Esophagus (tissue), 2 donors: Measurements from ENCODE around the gene UBE2D2. TPM values are rescaled to one million over a fixed set of nuclear protein-coding genes. Genes with fewer than 3 reads are reported as not detected.
"Not testable (repeated sequence)": the region's sequence is repeated elsewhere in the genome, so short reads cannot be mapped to it uniquely, and the experiment has no call there.

ENCODE experiments used
- H3K27ac ChIP-seq, 2 donors: one replicate each; pipeline ENCODE4 v1.5.1; 2013; ENCODE audit warnings: low read depth in 2 of 2, mild to moderate bottlenecking in 2 of 2, inconsistent platforms in 1 of 2, low read length in 1 of 2, moderate library complexity in 1 of 2
- H3K27me3 ChIP-seq, 2 donors: one replicate each; pipeline ENCODE4 v1.6.1; 2013; ENCODE audit warnings: low read length in 2 of 2, control low read depth in 1 of 2, mild to moderate bottlenecking in 1 of 2; ENCODE audit not compliant: insufficient read depth in 2 of 2, control insufficient read depth in 1 of 2
- H3K36me3 ChIP-seq, 2 donors: one replicate each; pipeline ENCODE4 v1.6.1; 2013; ENCODE audit warnings: low read length in 1 of 2; ENCODE audit not compliant: control insufficient read depth in 2 of 2, insufficient read depth in 2 of 2
- H3K4me1 ChIP-seq, 2 donors: one replicate each; pipeline ENCODE4 v1.6.1; 2013; ENCODE audit warnings: low read length in 1 of 2; ENCODE audit not compliant: control insufficient read depth in 2 of 2, insufficient read depth in 2 of 2
- H3K4me3 ChIP-seq, 2 donors: one replicate each; pipeline ENCODE4 v1.5.1; 2013; ENCODE audit warnings: low read length in 2 of 2, mild to moderate bottlenecking in 2 of 2, low read depth in 1 of 2, moderate library complexity in 1 of 2
- H3K9me3 ChIP-seq, 2 donors: one replicate each; pipeline ENCODE4 v1.6.1; 2013; ENCODE audit warnings: mild to moderate bottlenecking in 2 of 2, low read depth in 1 of 2, low read length in 1 of 2, moderate library complexity in 1 of 2; ENCODE audit not compliant: control insufficient read depth in 2 of 2, insufficient read depth in 1 of 2
- WGBS, 2 donors: extraction: QIAGEN DNeasy Blood & Tissue Kit; methylation state at CpG; one replicate each; pipeline ENCODE4 v1.1.7; 2013; 5-methylcytosine and 5-hydroxymethylcytosine counted together
- polyA plus RNA-seq, 2 donors: library from polyadenylated mRNA; stranded (reverse); fragments of 200-250 nt; gene quantifications; one replicate each; pipeline ENCODE4 v1.2.3, GENCODE V29; 2013
- donor health status: healthy with polysubstance abuse.
- donor health status: Bipolar disorder and iron deficiency.

The UBE2D2 gene
- polyA plus RNA-seq, 2 donors: 43.4 to 76.9 TPM

- no peaks in the 10 kb centered on the region for H3K9me3 ChIP-seq
- H3K4me1 ChIP-seq: no peaks in the 10 kb centered on the region
- peaks cover 0 to 3% of the 10 kb centered on the region in 2 donors for H3K36me3 ChIP-seq
- H3K27me3 ChIP-seq: no peaks in the 10 kb centered on the region
- WGBS, 2 donors: 71 to 79% methylated on average over 5 of the region's 5 CpGs
- H3K27ac ChIP-seq: no peak overlapping the region
- H3K4me3 ChIP-seq: no peak overlapping the region
These were observed 16.7 kb downstream of the UBE2D2 start for GRCh38 chr5:139577689-139578290.

- 44 to 47% methylated on average over 2 of the region's 2 CpGs for WGBS, 2 donors
- peaks cover 0 to 3% of the 10 kb centered on the region in 2 donors for H3K36me3 ChIP-seq
- H3K27me3 ChIP-seq: no peaks in the 10 kb centered on the region
- no peak overlapping the region for H3K27ac ChIP-seq
- no peaks in the 10 kb centered on the region for H3K4me1 ChIP-seq
- no peaks in the 10 kb centered on the region for H3K9me3 ChIP-seq
- H3K4me3 ChIP-seq: no peak overlapping the region
These were observed 17.2 kb downstream of the UBE2D2 start for GRCh38 chr5:139578325-139578724.

- WGBS, 2 donors: 90 to 95% methylated on average over 5 of the region's 5 CpGs
- H3K4me3 ChIP-seq, H3K9me3 ChIP-seq, H3K4me1 ChIP-seq, H3K27ac ChIP-seq, H3K36me3 ChIP-seq, H3K27me3 ChIP-seq: not testable (repeated sequence)
These were observed 21.0 kb downstream of the UBE2D2 start for GRCh38 chr5:139582181-139582580.

GRCh38 chr5:139584137-139584536 is 23.0 kb downstream of the UBE2D2 start:
- no peaks in the 10 kb centered on the region for H3K4me1 ChIP-seq
- no peaks in the 10 kb centered on the region for H3K9me3 ChIP-seq
- H3K27ac ChIP-seq: no peak overlapping the region
- no peaks in the 10 kb centered on the region for H3K27me3 ChIP-seq
- 66 to 84% methylated on average over 3 of the region's 3 CpGs for WGBS, 2 donors
- H3K36me3 ChIP-seq: peaks cover 0 to 3% of the 10 kb centered on the region in 2 donors
- no peak overlapping the region for H3K4me3 ChIP-seq

GRCh38 chr5:139588116-139588515 is 27.0 kb downstream of the UBE2D2 start:
- not testable (repeated sequence) for H3K4me3 ChIP-seq, H3K4me1 ChIP-seq, H3K27me3 ChIP-seq, H3K36me3 ChIP-seq, H3K27ac ChIP-seq, H3K9me3 ChIP-seq
- 90 to 96% methylated on average over 5 of the region's 5 CpGs for WGBS, 2 donors

- Histone ChIP-seq H3K27me3 (no peaks in the 10 kb centered on the region), H3K36me3 (no peaks in the 10 kb centered on the region), H3K9me3 (no peaks in the 10 kb centered on the region), H3K4me1 (no peaks in the 10 kb centered on the region), H3K27ac (no peak overlapping the region), H3K4me3 (no peak overlapping the region)
- 88 to 95% methylated on average over 6 of the region's 6 CpGs for WGBS, 2 donors
These were observed 27.8 kb downstream of the UBE2D2 start for GRCh38 chr5:139588962-139589361.

GRCh38 chr5:139592289-139592688 is 31.1 kb downstream of the UBE2D2 start:
- Histone ChIP-seq H3K4me1 (no peaks in the 10 kb centered on the region), H3K27me3 (no peaks in the 10 kb centered on the region), H3K4me3 (no peak overlapping the region), H3K36me3 (no peaks in the 10 kb centered on the region), H3K27ac (no peak overlapping the region), H3K9me3 (no peaks in the 10 kb centered on the region)
- WGBS, 2 donors: 91 to 98% methylated on average over 3 of the region's 3 CpGs

GRCh38 chr5:139593076-139593475 is 31.9 kb downstream of the UBE2D2 start:
- not testable (repeated sequence) for H3K36me3 ChIP-seq, H3K9me3 ChIP-seq, H3K27ac ChIP-seq, H3K27me3 ChIP-seq, H3K4me1 ChIP-seq, H3K4me3 ChIP-seq
- WGBS, 2 donors: 87 to 88% methylated on average over 8 of the region's 8 CpGs

GRCh38 chr5:139593716-139594319 is 32.7 kb downstream of the UBE2D2 start:
- H3K4me1 ChIP-seq: no peaks in the 10 kb centered on the region
- no peaks in the 10 kb centered on the region for H3K27me3 ChIP-seq
- H3K36me3 ChIP-seq: no peaks in the 10 kb centered on the region
- H3K4me3 ChIP-seq: no peak overlapping the region
- 33 to 34% methylated on average over 3 of the region's 3 CpGs for WGBS, 2 donors
- H3K27ac ChIP-seq: no peak overlapping the region
- H3K9me3 ChIP-seq: no peaks in the 10 kb centered on the region

GRCh38 chr5:139597134-139597533 is 36.0 kb downstream of the UBE2D2 start:
- Histone ChIP-seq H3K9me3 (no peaks in the 10 kb centered on the region), H3K4me3 (no peak overlapping the region), H3K36me3 (peaks cover 0 to 1% of the 10 kb centered on the region in 2 donors), H3K27ac (no peak overlapping the region), H3K4me1 (no peaks in the 10 kb centered on the region), H3K27me3 (no peaks in the 10 kb centered on the region)
